HG03558 (cell line): ENCODE data around the gene OR6A2.
"Not testable (repeated sequence)": the region's sequence is repeated elsewhere in the genome, so short reads cannot be mapped to it uniquely, and the experiment has no call there.

Experiments
- ATAC-seq: cut with Tn5 transposase; IDR thresholded peaks from one replicate; pipeline ENCODE4 v1.9.1; 2021; ENCODE audit warnings: moderate number of reproducible peaks; ENCODE audit not compliant: unreplicated experiment; ENCODE audit errors: extremely low read depth

Gene OR6A2

GRCh38 chr11:6799402-6799801 lies at the start of gene OR6A2:
TSS of gene OR6A2 (minus strand) at chr11:6799689. CDS start at chr11:6795708, 3,981 bp downstream.
- no peak for ATAC-seq

DNA sequence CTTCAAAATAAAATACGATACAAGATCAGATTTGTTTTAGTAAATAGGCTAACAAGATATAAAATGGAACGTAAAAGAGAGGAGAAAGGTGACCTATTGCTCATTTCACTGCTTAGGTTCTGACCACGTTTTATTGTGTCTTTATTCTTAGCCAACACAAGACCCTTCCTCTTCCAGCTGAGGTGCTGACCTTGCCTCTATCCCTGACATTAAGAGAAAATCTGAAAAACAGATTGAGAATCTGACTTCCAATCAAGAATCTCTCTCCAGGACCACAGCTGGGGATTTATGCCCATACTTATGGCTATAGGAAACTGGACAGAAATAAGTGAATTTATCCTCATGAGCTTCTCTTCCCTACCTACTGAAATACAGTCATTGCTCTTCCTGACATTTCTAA lies 45.9 kb upstream of the OR6A2 start, which contains the start of gene OR10A5:
TSS of gene OR10A5 (plus strand) at position 301 of the 400 bp plus-strand sequence. CDS start at position 301, 0 bp downstream.
- ATAC-seq = no peak

- no peak for ATAC-seq
These were observed 44.9 kb upstream of the OR6A2 start for GRCh38 chr11:6844356-6844755.

DNA sequence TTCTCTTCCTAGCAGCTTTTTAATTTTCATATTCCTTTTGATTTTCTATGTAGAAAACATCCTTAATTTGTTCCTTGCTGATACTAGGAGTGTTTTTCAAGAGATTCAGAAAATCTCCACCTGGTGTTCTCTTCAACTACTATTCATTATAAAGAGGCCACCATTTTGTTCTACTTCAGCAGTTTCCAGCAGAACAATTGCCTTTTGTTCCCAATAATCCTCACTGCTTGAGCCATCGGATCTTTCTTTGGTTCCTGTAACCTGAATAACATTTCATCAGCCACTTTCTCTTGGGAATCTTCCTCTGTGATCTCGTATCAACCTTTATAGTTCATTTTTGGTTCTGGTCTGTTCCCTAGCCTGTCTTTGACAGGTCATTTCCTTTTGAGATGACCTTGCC lies 44.2 kb upstream of the OR6A2 start:
- no peak for ATAC-seq

GRCh38 chr11:6841694-6842093 lies 42.2 kb upstream of the OR6A2 start:
- no peak for ATAC-seq

- ATAC-seq = no peak
These were observed 34.5 kb upstream of the OR6A2 start for GRCh38 chr11:6834021-6834420.

- no peak for ATAC-seq
These were observed 33.9 kb upstream of the OR6A2 start for GRCh38 chr11:6833356-6833755.

- no peak for ATAC-seq
These were observed 28.6 kb upstream of the OR6A2 start for GRCh38 chr11:6828103-6828502.

- ATAC-seq = no peak
These were observed 25.8 kb upstream of the OR6A2 start for GRCh38 chr11:6825231-6825744.

DNA sequence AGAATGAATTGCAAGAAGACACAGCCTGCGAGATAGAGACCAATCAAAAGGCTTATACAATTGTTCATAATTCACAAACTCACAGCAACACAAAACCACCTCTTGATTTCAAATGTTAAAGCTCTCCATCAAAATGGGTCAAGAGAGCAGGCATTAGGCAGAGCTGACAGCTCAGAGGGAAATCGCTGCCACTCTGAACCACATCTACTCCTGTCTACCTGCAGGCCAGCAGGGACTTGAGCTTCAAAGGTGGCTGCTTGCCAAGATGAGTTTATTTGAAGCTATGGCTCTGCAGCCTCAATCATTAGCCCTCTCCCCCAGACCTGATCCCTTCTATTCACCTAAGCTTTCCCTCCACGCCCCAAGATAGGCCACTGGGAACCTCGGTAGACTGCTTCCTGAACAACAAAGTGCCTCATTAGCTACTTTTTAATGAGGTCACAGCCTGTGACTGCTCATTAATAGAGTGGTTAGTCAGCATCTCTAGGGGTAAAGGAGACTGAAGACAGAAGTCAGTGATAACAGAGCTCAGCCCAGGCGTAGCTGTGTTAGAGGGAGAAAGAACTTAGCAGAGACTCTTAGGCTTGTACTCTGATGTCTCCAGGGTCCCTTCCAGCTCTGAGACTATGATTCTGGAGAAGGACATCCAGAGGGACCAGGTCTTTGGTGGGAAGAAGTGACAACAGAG lies 24.8 kb upstream of the OR6A2 start:
- ATAC-seq = no peak

GRCh38 chr11:6818967-6819366 lies 19.5 kb upstream of the OR6A2 start:
- no peak for ATAC-seq

- no peak for ATAC-seq
These were observed 18.2 kb upstream of the OR6A2 start for GRCh38 chr11:6817694-6818093.

GRCh38 chr11:6813656-6814055 lies 14.2 kb upstream of the OR6A2 start:
- ATAC-seq = no peak

DNA sequence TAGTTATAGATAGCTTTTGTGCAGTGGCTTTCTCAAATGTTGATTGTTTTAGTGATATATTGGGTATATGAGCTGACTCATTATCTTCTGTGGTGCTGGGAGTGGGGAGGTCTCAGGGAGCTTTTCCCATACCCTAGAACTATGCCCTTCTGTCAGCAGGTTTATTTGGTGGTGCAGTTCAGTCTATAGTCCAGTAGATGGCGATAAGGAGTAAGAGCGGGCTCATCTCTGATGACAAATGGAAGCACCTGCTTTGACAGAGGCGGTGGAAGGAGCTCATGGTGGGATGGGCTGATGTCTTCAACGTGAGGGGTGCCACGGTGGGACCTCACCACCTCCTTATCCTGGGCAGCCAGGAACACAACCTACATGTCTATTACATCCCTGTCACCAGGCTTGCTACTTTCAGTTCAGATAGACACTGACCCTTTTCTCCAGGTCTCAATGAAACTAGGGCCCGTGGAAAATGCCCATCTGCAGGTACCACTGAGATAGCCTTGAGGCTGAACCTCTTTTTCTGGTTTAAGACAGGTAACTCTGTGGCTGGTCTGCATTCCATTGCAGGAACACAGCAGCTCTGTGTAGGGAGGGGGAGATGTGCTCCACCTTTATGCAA lies 13.0 kb upstream of the OR6A2 start:
- ATAC-seq = no peak

DNA sequence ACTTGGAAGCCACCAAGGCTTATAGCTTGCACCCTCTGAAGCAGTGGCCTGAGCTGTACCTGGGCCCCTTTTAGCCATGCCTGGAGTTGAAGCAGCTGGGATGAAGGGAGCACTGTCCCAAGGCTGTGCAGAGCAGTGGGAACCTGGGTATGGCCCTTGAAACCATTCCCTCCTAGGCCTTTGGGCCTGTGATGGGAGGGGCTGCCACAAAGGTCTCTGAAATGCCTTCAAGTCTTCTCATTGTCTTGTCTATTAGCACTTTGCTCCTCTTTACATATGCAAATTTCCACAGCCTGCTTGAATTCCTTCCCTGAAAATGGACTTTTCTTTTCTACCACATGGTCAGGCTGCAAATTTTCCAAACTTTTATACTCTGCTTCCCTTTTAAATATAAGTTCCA lies 1.6 kb upstream of the OR6A2 start:
- ATAC-seq = not testable (repeated sequence)

DNA sequence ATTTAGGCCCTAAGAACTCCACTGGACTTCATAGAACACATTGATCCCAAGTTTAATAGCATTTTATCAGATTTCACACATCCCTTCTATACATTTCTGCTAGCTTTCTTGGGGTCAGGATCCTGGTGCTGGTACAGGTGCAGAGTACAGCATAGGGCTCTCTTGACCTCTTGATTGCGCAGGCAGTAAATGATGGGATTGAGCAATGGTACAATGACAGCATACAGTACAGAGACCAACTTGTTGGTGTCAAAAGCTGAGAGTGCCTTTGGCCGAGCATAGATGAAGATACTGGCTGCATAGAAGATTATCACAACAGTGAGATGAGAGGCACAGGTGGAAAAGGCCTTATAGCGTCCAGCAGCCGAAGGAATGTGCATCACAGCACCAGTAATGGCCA lies 4.8 kb downstream of the OR6A2 start:
- ATAC-seq = no peak

- ATAC-seq = no peak
These were observed 8.9 kb downstream of the OR6A2 start for GRCh38 chr11:6790546-6790945.

- ATAC-seq = no peak
These were observed 16.8 kb downstream of the OR6A2 start, which contains the start of gene OR2AG1 for GRCh38 chr11:6782720-6783119. TSS of gene OR2AG1 (plus strand) at chr11:6783020. CDS start at chr11:6785038, 2,018 bp downstream.

GRCh38 chr11:6780829-6781228 lies 18.7 kb downstream of the OR6A2 start:
- ATAC-seq = no peak

DNA sequence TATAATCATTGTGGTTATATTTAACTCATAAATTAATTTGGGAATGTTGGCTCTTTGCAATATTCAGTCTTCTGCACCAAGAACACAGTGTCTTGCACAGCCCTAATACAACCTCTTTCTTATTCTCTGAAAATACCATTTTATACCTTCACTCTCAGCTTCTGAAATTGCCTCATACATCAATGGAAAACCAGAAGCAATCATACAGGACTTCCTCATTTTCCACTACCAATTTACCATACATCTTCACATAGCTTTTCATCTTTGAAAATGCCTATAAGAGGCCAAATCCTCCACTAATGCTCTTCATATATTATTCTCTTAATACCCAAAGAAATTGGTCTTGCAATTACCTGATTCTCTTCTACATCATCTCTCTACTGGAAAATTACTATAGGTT lies 21.0 kb downstream of the OR6A2 start:
- no peak for ATAC-seq
